DMS 273 (cell line): ENCODE data around the gene AP1M1.
"Not testable (repeated sequence)": the region's sequence is repeated elsewhere in the genome, so short reads cannot be mapped to it uniquely, and the experiment has no call there.

ENCODE experiments used
- DNase-seq: peaks from one replicate; lab custom pipeline; 2025; ENCODE audit not compliant: unreplicated experiment; lab: John Stamatoyannopoulos, UW

The AP1M1 gene

GRCh38 chr19:16197622-16198369 lies at the start of gene AP1M1:
Gene AP1M1, plus strand, starts transcription at chr19:16197911. Its CDS starts 116 bp downstream, at chr19:16198027.
- DNase-seq = peak; percentile 99

GRCh38 chr19:16148443-16149229 lies 49.1 kb upstream of the AP1M1 start:
- DNase-seq = no peak

GRCh38 chr19:16153582-16154336 lies 44.0 kb upstream of the AP1M1 start:
- DNase-seq = peak; percentile 30

GRCh38 chr19:16154557-16154956 lies 43.2 kb upstream of the AP1M1 start:
- no peak for DNase-seq

- DNase-seq = no peak
Measured at GRCh38 chr19:16155128-16155527, 42.6 kb upstream of the AP1M1 start.

- DNase-seq = no peak
Measured at GRCh38 chr19:16156904-16157303, 40.8 kb upstream of the AP1M1 start.

GRCh38 chr19:16157601-16158000 lies 40.1 kb upstream of the AP1M1 start:
- no peak for DNase-seq

GRCh38 chr19:16159655-16160054 lies 38.1 kb upstream of the AP1M1 start:
- DNase-seq = no peak

- no peak for DNase-seq
Measured at GRCh38 chr19:16160445-16160942, 37.2 kb upstream of the AP1M1 start.

GRCh38 chr19:16160943-16161560 lies 36.7 kb upstream of the AP1M1 start:
- no peak for DNase-seq

- no peak for DNase-seq
Measured at GRCh38 chr19:16161840-16162239, 35.9 kb upstream of the AP1M1 start.

- no peak for DNase-seq
Measured at GRCh38 chr19:16164222-16164890, 33.4 kb upstream of the AP1M1 start.

GRCh38 chr19:16166417-16166816 lies 31.3 kb upstream of the AP1M1 start:
- DNase-seq = no peak

- no peak for DNase-seq
Measured at GRCh38 chr19:16167055-16167454, 30.7 kb upstream of the AP1M1 start.

GRCh38 chr19:16168465-16169081 lies 29.1 kb upstream of the AP1M1 start:
- DNase-seq = peak; percentile 28

GRCh38 chr19:16170134-16170533 lies 27.6 kb upstream of the AP1M1 start:
- DNase-seq = no peak

GRCh38 chr19:16175954-16176353 lies 21.8 kb upstream of the AP1M1 start:
- DNase-seq = no peak

GRCh38 chr19:16178866-16179265 lies 18.8 kb upstream of the AP1M1 start:
- DNase-seq = not testable (repeated sequence)

GRCh38 chr19:16180611-16181010 lies 17.1 kb upstream of the AP1M1 start:
- DNase-seq = no peak

GRCh38 chr19:16184665-16185122 lies 13.0 kb upstream of the AP1M1 start:
- no peak for DNase-seq
